Fibroblast of skin of abdomen (primary cell): ENCODE measurements around the gene PCK2.

Experiments
- DNase-seq: peaks from one replicate; pipeline ENCODE4 v3.0.0-alpha.2; 2013

PCK2 gene

GRCh38 chr14:24137529-24138395 lies 43.7 kb downstream of the PCK2 start:
- no peak for DNase-seq

- no peak for DNase-seq
These were observed 44.5 kb downstream of the PCK2 start for GRCh38 chr14:24138396-24139271.

GRCh38 chr14:24139272-24139934 lies 45.3 kb downstream of the PCK2 start:
- DNase-seq: no peak

- DNase-seq: peak; percentile 99
These were observed 47.2 kb downstream of the PCK2 start, which contains the start of gene EMC9 for GRCh38 chr14:24141097-24141880. Gene EMC9, minus strand, starts transcription at chr14:24141591. Its CDS starts 287 bp downstream, at chr14:24141304.

- DNase-seq: peak; percentile 47
These were observed 49.4 kb downstream of the PCK2 start for GRCh38 chr14:24143511-24143910.

- no peak for DNase-seq
These were observed 50.3 kb downstream of the PCK2 start for GRCh38 chr14:24144451-24144850.

- DNase-seq: no peak
These were observed 51.1 kb downstream of the PCK2 start for GRCh38 chr14:24145219-24145618.

GRCh38 chr14:24145690-24146452 lies 51.8 kb downstream of the PCK2 start:
- no peak for DNase-seq

- peak; percentile 98 for DNase-seq
These were observed 52.4 kb downstream of the PCK2 start, which contains the start of gene PSME2 for GRCh38 chr14:24146453-24146977. Gene PSME2, minus strand, starts transcription at chr14:24146610. Its CDS starts 29 bp downstream, at chr14:24146581.

- peak; percentile 98 for DNase-seq
These were observed 53.1 kb downstream of the PCK2 start, which contains the start of gene RNF31 for GRCh38 chr14:24146978-24147760. Gene RNF31, plus strand, starts transcription at chr14:24147498. Its CDS starts 201 bp downstream, at chr14:24147699.

- DNase-seq: no peak
These were observed 53.8 kb downstream of the PCK2 start for GRCh38 chr14:24147761-24148428.

GRCh38 chr14:24149302-24149969 lies 55.3 kb downstream of the PCK2 start:
- DNase-seq: no peak

- DNase-seq: no peak
These were observed 56.0 kb downstream of the PCK2 start for GRCh38 chr14:24150061-24150460.

- DNase-seq: no peak
These were observed 56.5 kb downstream of the PCK2 start for GRCh38 chr14:24150567-24150966.

GRCh38 chr14:24150993-24151392 lies 56.9 kb downstream of the PCK2 start:
- no peak for DNase-seq

- no peak for DNase-seq
These were observed 57.4 kb downstream of the PCK2 start for GRCh38 chr14:24151404-24152080.
